ENCODE data around the gene IER2.

Gene IER2

GRCh38 chr19:13119627-13120026 lies 30.6 kb upstream of the IER2 start:
- no peak for DNase-seq

GRCh38 chr19:13120031-13120430 lies 30.2 kb upstream of the IER2 start:
- no peak for DNase-seq

GRCh38 chr19:13120817-13121216 lies 29.4 kb upstream of the IER2 start:
- DNase-seq, result no peak

GRCh38 chr19:13121551-13122274 lies 28.5 kb upstream of the IER2 start:
- DNase-seq, result no peak

GRCh38 chr19:13122275-13122878 lies 27.8 kb upstream of the IER2 start:
- DNase-seq, result peak; percentile 15

- no peak for DNase-seq
These were observed 26.9 kb upstream of the IER2 start for GRCh38 chr19:13122980-13123957.

- no peak for DNase-seq
These were observed 23.2 kb upstream of the IER2 start for GRCh38 chr19:13127051-13127450.

- no peak for DNase-seq
These were observed 22.2 kb upstream of the IER2 start for GRCh38 chr19:13127811-13128575.

GRCh38 chr19:13128583-13128982 lies 21.6 kb upstream of the IER2 start:
- no peak for DNase-seq

GRCh38 chr19:13129384-13129783 lies 20.8 kb upstream of the IER2 start:
- no peak for DNase-seq

- no peak for DNase-seq
These were observed 19.2 kb upstream of the IER2 start for GRCh38 chr19:13130886-13131490.

- DNase-seq, result peak; percentile 75
These were observed 17.6 kb upstream of the IER2 start for GRCh38 chr19:13132471-13133180.

- no peak for DNase-seq
These were observed 16.9 kb upstream of the IER2 start for GRCh38 chr19:13133241-13133870.

GRCh38 chr19:13134626-13135025 lies 15.6 kb upstream of the IER2 start:
- no peak for DNase-seq

- DNase-seq, result no peak
These were observed 14.8 kb upstream of the IER2 start for GRCh38 chr19:13135068-13136062.

GRCh38 chr19:13137290-13137794 lies 12.9 kb upstream of the IER2 start:
- DNase-seq, result no peak

- no peak for DNase-seq
These were observed 11.9 kb upstream of the IER2 start for GRCh38 chr19:13138171-13138915.

- DNase-seq, result no peak
These were observed 11.4 kb upstream of the IER2 start for GRCh38 chr19:13138916-13139198.
